Measurements from ENCODE around the gene ACTG1.

Gene ACTG1

GRCh38 chr17:81539961-81540675 lies 27.5 kb upstream of the ACTG1 start:
- Histone ChIP-seq H3K27me3 (ENCODE audit: low read depth) (no peaks in the 10 kb centered on the region), H3K4me1 (no peaks in the 10 kb centered on the region), H3K36me3 (replicated peaks) (peaks cover 22% of the 10 kb centered on the region), H3K4me3 (no peak overlapping the region), H3K9me3 (no peaks in the 10 kb centered on the region)
- no peak for DNase-seq (ENCODE audit: low spot score in 2 of 2)
- in situ Hi-C loops (cut with MboI; ENCODE audit: low sequenced_read_pairs): no loop called here

DNA sequence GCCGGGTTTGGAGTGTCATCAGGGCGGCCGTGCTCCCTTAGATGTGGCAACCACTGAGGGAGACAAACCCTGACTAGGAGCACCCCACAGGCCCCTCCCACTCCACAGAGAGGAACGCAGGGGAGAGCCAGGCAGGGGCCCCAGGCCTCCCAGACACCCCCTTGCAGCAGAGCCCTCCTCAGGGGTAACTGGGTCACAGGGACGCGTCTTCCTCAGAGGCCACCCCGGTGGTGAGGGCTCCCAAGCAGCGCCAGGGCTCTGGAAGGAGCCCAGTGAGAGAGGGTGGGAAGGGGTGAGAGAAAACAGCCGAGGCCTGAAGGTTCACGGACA lies 26.9 kb upstream of the ACTG1 start:
- Histone ChIP-seq H3K36me3 (replicated peaks) (peaks cover 19% of the 10 kb centered on the region), H3K9me3 (no peaks in the 10 kb centered on the region), H3K4me3 (no peak overlapping the region), H3K4me1 (no peaks in the 10 kb centered on the region), H3K27me3 (ENCODE audit: low read depth) (no peaks in the 10 kb centered on the region)
- no peak for DNase-seq (ENCODE audit: low spot score in 2 of 2)
- in situ Hi-C loops (cut with MboI; ENCODE audit: low sequenced_read_pairs): no loop called here

GRCh38 chr17:81538651-81539570 lies 26.3 kb upstream of the ACTG1 start:
- H3K27me3 ChIP-seq (ENCODE audit: low read depth): no peaks in the 10 kb centered on the region
- H3K36me3 ChIP-seq (replicated peaks): peaks cover 13% of the 10 kb centered on the region
- in situ Hi-C loops (cut with MboI; ENCODE audit: low sequenced_read_pairs): no loop called here

DNA sequence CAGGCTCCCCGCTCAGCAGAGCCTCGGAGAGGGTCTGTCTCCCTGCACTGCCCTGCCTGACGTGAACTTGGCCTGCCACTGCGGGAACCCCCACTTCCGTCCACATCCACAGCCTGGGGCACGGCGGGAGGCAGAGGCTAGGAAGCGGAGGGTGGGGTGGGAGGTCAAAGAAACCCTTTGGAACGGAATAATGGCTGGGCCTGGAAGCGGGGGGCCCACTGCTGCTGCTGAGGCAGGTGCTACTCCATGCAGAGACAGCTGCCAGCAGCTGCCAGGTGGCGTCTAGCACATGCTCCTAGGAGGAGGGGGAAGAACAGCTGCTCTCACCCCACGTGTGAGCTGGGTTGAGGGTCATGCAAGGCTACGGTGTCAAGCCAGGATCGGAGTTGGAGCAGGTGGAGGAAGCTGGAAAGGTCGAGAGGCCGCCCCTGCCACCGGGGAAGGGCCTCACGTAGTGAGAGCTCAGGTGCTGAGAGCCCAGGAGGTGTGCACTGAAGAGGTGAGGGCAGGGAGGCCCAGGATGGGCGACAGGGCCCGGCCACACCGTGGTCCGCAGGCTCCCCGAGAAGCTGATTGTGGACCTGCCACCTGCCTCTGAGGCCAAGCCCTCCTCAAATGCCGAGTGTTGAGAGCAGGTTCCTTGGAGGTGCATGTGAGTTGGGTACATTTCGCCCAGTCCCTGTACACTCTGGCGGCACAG lies 25.4 kb upstream of the ACTG1 start:
- no peak for DNase-seq (ENCODE audit: low spot score in 2 of 2)
- Histone ChIP-seq H3K36me3 (replicated peaks) (peaks cover 6% of the 10 kb centered on the region), H3K27me3 (ENCODE audit: low read depth) (no peaks in the 10 kb centered on the region), H3K4me1 (no peaks in the 10 kb centered on the region), H3K4me3 (no peak overlapping the region), H3K9me3 (no peaks in the 10 kb centered on the region)
- in situ Hi-C loops (cut with MboI; ENCODE audit: low sequenced_read_pairs): no loop called here

More at GRCh38 chr17:81538651-81539570, 26.3 kb upstream of the ACTG1 start:
- no peaks in the 10 kb centered on the region for H3K4me1 ChIP-seq
- no peak overlapping the region for H3K4me3 ChIP-seq
- no peak for DNase-seq (ENCODE audit: low spot score in 2 of 2)
- no peaks in the 10 kb centered on the region for H3K9me3 ChIP-seq

DNA sequence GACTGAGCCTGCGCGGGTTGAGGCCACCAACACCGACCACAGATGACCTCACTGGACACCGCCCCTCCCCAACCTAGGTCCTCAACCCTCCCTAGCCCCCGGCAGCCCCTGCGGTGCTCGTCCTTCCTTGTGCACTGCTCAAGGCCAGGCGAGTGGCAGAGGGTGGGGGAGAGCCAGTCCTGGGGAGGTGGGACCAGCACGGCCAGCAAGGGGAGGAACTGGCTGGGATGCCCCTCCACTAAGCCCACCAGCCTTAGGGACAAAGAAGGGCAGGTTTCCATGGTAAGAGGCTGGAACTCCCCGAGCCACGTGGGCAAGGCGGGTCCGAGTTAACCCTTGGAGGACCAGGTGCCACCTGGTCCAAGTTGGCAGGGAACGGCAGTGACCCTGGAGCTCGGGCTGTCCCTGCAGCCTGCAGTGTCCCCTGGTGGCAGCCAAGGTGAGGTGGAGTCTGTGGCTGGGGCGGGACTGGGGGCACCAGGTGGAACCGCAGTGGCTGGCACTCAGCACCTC lies 24.8 kb upstream of the ACTG1 start:
- H3K9me3 ChIP-seq: no peaks in the 10 kb centered on the region
- peak in 1 of 2 experiments; percentile 60 for DNase-seq (ENCODE audit: low spot score in 2 of 2)
- H3K27me3 ChIP-seq (ENCODE audit: low read depth): no peaks in the 10 kb centered on the region
- no peaks in the 10 kb centered on the region for H3K4me1 ChIP-seq
- peaks cover 3% of the 10 kb centered on the region for H3K36me3 ChIP-seq (replicated peaks)
- in situ Hi-C loops (cut with MboI; ENCODE audit: low sequenced_read_pairs): no loop called here
- H3K4me3 ChIP-seq: no peak overlapping the region

DNA sequence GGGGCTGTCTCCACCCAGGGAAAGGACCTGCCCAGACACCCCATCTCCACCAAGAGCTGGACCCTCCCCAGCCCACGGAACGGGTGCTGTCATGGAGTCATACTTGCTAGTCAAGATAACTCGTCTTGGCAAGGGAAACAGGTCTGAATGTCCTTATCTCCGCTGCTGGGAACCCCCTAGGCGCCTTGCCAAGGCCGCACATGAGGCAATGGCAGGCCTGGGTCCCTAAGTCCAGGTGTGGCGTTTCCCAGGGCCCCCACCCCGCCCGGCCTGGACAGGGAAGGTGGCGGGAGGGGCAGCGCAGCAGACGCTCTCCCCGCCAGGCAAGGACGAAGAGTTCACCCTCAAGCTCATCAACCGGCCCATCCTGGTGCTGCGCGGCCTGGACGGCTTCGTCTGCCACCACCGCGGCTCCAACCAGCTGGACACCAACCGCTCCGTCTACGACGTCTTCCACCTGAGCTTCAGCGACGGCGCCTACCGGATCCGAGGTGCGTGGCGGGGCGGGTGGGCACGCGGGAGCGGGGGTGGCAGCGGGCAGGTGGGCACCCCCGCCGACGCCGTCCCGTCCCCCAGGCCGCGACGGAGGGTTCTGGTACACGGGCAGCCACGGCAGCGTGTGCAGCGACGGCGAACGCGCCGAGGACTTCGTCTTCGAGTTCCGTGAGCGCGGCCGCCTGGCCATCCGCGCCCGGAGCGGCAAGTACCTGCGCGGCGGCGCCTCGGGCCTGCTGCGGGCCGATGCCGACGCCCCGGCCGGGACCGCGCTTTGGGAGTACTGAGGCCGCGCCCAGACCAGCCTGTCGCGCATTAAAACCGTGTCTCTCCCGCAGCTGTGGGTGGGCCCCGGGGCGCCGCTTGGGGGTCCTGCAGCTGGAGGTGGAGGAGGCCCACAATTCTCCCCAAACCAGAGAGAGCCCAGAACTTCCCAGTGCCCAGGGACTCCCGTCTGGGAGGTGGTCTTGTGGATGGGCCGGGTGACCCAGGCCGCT lies 24.0 kb upstream of the ACTG1 start:
- in situ Hi-C loops (cut with MboI; ENCODE audit: low sequenced_read_pairs): no loop called here
- no peak for DNase-seq (ENCODE audit: low spot score in 2 of 2)
- Histone ChIP-seq H3K4me1 (no peaks in the 10 kb centered on the region), H3K4me3 (no peak overlapping the region), H3K36me3 (replicated peaks) (peaks cover 3% of the 10 kb centered on the region), H3K27me3 (ENCODE audit: low read depth) (no peaks in the 10 kb centered on the region), H3K9me3 (no peaks in the 10 kb centered on the region)

DNA sequence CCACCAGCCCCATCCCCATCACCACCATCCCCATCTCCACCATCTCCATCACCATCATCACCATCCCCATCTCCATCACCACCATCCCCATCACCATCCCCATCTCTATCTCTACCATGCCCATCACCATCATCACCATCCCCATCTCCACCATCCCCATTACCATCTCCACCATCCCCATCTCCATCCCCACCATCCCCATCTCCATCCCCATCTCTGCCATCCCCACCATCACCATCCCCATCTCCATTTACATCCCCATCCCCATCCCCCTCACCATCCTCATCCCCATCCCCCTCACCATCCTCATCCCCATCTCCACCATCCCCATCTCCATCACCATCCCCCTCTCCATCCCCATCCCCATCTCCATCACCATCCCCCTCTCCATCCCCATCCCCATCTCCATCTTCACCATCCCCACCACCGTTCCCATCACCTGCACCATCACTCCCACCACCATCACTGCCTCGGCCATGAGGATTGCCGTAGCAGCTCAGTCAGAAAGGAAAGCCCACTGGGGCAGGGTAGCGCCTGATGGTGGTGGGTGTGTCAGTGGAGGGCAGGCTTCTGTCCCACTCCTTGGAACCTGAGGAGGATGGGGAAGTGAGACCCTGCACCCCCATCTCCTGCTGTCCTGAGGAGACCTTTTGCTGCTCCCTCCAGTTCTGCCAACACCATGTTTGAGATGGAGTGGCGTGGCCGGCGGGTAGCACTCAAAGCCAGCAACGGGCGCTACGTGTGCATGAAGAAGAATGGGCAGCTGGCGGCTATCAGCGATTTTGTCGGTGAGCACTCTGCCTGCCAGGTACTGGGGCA lies 23.1 kb upstream of the ACTG1 start:
- no peak overlapping the region for H3K4me3 ChIP-seq
- no peaks in the 10 kb centered on the region for H3K9me3 ChIP-seq
- no peaks in the 10 kb centered on the region for H3K4me1 ChIP-seq
- H3K27me3 ChIP-seq (ENCODE audit: low read depth): no peaks in the 10 kb centered on the region
- H3K36me3 ChIP-seq (replicated peaks): peaks cover 3% of the 10 kb centered on the region
- DNase-seq (ENCODE audit: low spot score in 2 of 2): no peak
- in situ Hi-C loops (cut with MboI; ENCODE audit: low sequenced_read_pairs): no loop called here

DNA sequence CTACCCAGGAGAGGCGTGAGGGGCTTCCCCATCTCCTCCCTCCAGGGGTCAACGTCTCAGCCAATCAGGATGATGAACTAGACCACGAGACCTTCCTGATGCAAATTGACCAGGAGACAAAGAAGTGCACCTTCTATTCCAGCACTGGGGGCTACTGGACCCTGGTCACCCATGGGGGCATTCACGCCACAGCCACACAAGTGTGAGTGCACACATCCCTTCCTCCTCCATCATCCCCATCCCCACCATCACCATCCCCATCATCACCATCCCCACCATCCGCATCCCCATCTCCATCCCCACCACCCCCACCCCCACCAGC lies 22.4 kb upstream of the ACTG1 start:
- Histone ChIP-seq H3K4me1 (no peaks in the 10 kb centered on the region), H3K9me3 (no peaks in the 10 kb centered on the region), H3K27me3 (ENCODE audit: low read depth) (no peaks in the 10 kb centered on the region), H3K36me3 (replicated peaks) (no peaks in the 10 kb centered on the region), H3K4me3 (no peak overlapping the region)
- in situ Hi-C loops (cut with MboI; ENCODE audit: low sequenced_read_pairs): no loop called here
- DNase-seq (ENCODE audit: low spot score in 2 of 2): no peak

GRCh38 chr17:81534157-81535006 lies 21.8 kb upstream of the ACTG1 start:
- in situ Hi-C loops (cut with MboI; ENCODE audit: low sequenced_read_pairs): no loop called here
- no peak overlapping the region for H3K4me3 ChIP-seq
- peaks cover under 1% of the 10 kb centered on the region; the same call in 1 of the 2 replicates for H3K27me3 ChIP-seq (ENCODE audit: low read depth)
- H3K36me3 ChIP-seq (replicated peaks): no peaks in the 10 kb centered on the region
- H3K9me3 ChIP-seq: no peaks in the 10 kb centered on the region
- no peaks in the 10 kb centered on the region for H3K4me1 ChIP-seq
- no peak for DNase-seq (ENCODE audit: low spot score in 2 of 2)

DNA sequence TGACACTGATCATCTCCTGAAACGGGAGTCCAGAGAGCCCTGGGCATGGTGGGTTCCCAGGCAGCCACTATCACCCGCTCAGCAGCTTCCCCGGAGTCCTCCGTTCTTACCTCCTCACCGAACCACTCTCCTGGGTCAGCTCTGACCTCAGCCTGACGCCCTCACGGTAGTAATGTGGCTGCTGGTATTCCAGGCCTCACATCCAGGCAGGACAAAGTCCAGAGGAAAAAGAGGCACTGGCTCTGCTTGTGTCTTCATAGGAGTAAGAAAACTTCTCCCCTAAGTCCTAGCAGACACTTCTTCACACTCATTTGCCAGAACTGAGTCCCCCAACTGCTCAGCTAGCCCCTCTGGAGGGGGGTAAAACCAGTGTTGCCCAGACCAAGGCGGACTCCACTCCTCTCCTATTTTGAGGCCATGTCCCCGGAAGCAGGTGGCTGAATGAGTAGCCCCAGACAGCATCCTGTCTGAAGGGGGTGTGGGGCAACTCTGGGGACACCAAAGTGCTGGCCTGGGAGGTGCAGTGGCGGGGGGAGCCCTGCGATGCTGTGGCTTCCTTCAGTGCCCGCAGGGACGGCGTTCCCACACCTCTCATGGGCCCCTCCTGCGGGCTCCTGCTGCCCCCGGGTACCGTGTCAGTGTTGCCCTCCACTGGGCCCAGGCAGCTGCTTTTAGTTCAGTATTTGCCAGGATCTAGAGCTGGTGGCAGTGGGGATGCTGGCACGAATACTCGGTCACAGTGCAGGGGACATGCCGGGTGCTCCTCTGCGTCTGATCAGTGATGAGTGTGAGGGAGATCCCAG lies 20.9 kb upstream of the ACTG1 start:
- Histone ChIP-seq H3K36me3 (replicated peaks) (no peaks in the 10 kb centered on the region), H3K27me3 (ENCODE audit: low read depth) (peaks cover 6% of the 10 kb centered on the region), H3K4me3 (no peak overlapping the region), H3K9me3 (no peaks in the 10 kb centered on the region), H3K4me1 (no peaks in the 10 kb centered on the region)
- in situ Hi-C loops (cut with MboI; ENCODE audit: low sequenced_read_pairs): no loop called here
- no peak for DNase-seq (ENCODE audit: low spot score in 2 of 2)

DNA sequence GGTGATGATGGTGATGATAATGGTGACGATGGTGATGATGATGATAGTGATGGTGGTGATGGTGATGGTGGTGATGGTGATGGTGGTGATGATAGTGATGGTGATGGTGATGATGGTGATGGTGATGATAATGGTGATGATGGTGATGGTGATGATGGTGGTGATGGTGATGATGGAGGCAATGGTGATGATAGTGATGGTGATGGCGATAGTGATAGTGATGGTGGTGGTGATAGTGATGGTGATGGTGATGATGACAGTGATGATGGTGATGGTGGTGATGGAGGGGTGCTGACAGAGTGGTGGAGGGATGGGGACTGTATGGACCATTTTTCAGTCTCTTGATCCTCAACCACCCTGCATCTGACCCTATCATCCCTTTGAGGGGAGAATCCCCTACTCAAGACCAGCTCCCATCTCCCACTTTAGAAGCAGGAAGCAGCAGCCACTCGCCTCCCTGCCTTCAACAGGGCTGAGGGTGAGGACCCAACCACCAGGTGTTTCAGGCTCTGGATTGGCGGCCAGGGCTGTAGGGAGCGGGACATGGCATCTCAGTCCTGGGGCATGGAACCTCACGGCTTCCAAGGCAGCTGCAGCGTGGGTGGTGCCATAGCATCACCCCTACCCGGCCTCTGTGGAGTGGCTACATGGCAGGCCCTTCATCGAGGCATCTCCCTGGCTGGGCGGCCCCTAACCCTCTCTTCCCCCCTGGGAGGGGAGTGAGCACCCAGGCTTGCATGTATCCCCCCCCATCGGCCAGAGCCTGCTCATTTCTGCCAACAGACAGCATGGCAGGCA lies 20.1 kb upstream of the ACTG1 start:
- H3K4me1 ChIP-seq: no peaks in the 10 kb centered on the region
- no peak for DNase-seq (ENCODE audit: low spot score in 2 of 2)
- no peaks in the 10 kb centered on the region for H3K9me3 ChIP-seq
- H3K27me3 ChIP-seq (ENCODE audit: low read depth): peaks cover 15% of the 10 kb centered on the region
- H3K36me3 ChIP-seq (replicated peaks): no peaks in the 10 kb centered on the region
- H3K4me3 ChIP-seq: no peak overlapping the region
- in situ Hi-C loops (cut with MboI; ENCODE audit: low sequenced_read_pairs): no loop called here
